Activated CD8-positive, alpha-beta memory T cell treated with anti-CD3 and anti-CD28 coated beads for 48 hours (primary cell): ENCODE data around the gene COL27A1.
"Not testable (repeated sequence)": the region's sequence is repeated elsewhere in the genome, so short reads cannot be mapped to it uniquely, and the experiment has no call there.

Experiments
- DNase-seq, 3 experiments: peaks; one replicate each; pipeline ENCODE4 v3.0.0-alpha.2; 2020; ENCODE audit warnings: low read depth in 2 of 3, low spot score in 2 of 3

Gene COL27A1

DNA sequence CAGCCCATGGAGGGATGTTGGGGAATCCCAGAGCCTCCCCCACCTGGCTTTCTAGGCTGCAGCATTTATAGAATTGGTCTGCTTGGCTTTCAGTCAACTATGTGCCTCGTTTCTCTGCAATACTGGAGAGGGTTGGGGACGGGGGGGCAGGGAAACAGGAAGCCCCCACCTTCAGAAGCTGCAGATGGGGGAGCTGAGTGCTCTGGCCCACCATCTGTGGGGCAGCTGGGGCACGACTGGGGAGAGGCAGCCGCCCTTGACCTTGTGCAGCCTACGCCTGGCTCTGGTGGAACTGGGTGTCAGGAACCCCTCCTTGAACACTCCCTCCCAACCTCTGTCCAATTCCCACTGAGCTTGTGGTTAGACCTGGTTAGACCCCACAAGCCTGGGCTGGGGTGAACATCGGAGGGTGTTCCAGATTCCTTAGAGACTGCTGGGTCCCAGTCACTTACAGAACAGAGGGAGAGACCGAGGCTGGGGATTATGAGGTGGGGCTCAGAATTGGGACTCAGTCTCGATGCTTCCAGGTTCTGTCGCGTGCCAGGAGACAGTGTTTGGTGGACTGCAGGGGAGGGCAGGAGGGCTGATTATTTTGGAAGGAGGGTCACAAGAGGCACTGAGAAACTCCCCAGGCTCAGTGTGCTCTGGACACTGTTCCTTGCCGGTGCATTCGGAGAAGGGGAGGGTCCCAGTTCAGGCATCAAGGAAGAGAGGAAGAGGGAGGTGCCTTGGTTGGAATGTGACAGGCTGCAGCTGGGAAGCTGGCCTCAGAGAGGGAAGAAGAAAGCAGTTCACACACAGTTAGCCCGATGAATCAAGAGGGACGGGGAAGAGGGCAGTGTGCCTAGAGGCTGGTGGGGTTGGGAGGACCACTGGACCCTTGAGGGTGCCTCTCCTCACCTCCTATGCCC, 25.6 kb downstream of the COL27A1 start:
- no peak for DNase-seq

GRCh38 chr9:114181607-114182409, 26.5 kb downstream of the COL27A1 start:
- DNase-seq, result no peak

- DNase-seq, result no peak
Measured at GRCh38 chr9:114183006-114183405, 27.7 kb downstream of the COL27A1 start.

GRCh38 chr9:114184071-114184470, 28.7 kb downstream of the COL27A1 start:
- no peak for DNase-seq

GRCh38 chr9:114184866-114185265, 29.5 kb downstream of the COL27A1 start:
- no peak for DNase-seq

- no peak for DNase-seq
Measured at GRCh38 chr9:114185570-114186490, 30.5 kb downstream of the COL27A1 start.

DNA sequence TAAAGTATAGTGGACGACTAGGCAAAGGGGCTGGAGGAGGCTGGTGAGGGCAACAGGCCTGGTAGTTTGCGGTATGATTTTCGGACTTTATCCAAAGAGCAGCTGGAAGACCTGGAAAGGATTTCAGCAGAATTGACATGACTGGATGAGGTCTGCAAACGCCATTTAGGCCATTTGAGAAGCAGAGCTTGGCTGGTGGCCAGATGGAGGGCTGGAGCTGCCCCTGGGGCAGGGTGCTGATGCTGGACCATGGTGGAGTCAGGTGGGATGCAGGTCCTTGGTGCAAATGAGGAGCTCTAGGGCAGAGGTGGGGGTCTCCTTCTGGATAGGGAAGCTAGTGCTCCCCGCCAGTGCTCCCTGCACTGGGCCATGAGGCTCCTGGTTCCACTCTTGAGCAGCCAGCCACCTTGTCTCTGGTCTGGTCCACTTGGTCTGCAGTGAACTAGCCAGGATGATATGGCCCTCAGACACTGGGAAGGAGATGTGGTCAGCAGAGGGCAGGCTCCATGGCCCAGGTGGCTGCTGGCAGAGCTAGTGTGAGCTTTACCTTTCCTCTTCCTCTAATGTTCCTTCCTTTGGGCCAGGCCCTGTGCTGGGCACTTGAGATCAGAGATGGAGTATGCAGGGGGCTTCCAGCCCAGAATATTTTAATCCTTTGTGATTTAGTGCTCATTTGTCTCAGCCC, 31.4 kb downstream of the COL27A1 start:
- no peak for DNase-seq

DNA sequence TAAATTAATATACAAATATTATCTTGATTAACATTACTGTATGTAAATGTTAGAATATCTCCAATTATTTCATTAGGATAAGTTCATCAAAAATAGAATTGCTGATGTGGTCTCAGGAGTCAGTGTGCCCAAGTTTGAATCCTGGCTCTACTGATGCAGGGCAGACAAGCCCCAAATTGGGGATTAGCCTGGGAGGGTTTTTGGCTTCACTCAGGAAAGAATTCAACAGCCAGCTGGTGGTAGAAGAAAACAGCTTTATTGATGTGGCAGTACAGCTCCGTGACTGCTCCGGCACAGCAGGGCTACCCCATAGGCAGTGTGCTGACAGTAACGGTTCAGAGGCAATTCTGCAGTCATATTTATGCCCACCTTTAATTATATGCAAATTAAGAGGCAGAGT, 32.5 kb downstream of the COL27A1 start:
- no peak for DNase-seq

GRCh38 chr9:114189823-114190562, 34.7 kb downstream of the COL27A1 start:
- DNase-seq, result no peak

- no peak for DNase-seq
Measured at GRCh38 chr9:114190563-114190905, 35.2 kb downstream of the COL27A1 start.

DNA sequence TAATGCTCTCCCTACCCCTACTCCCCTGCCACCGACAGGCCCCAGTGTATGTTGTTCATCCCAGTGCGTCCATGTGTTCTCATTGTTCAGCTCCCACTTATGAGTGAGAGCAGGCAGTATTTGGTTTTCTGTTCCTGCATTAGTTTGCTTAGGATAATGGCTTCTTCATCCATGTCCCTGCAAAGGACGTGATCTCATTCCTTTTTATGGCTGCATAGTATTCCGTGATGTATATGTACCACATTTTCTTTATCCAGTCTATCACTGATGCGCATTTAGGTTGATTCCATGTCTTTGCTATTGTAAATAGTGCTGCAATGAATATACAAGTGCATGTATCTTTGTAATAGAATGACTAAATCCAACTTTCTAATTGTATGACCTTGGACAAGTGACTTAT, 36.1 kb downstream of the COL27A1 start:
- not testable (repeated sequence) for DNase-seq

- DNase-seq, result no peak
Measured at GRCh38 chr9:114192539-114192938, 37.2 kb downstream of the COL27A1 start.

DNA sequence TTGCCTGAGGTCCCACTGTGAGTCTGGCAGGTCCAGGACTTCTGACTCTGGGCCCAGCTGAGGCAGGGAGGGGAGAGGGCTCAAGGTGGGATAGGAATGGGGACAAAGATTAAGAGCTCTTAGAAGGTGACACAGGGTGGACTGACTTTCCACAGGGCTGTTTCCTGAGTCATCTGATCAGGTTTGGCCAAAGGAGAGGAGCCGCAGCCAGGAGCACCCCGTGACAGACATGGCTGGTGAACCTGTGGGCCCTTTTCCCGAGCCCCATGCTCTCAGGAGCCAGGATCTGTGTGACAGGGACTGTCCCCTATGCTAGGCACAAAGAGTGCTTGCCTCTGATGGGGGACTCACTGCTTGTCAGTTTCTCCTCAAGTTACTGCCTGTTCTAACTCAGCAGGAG, 37.8 kb downstream of the COL27A1 start:
- no peak for DNase-seq

- DNase-seq, result no peak
Measured at GRCh38 chr9:114196117-114196516, 40.8 kb downstream of the COL27A1 start.

DNA sequence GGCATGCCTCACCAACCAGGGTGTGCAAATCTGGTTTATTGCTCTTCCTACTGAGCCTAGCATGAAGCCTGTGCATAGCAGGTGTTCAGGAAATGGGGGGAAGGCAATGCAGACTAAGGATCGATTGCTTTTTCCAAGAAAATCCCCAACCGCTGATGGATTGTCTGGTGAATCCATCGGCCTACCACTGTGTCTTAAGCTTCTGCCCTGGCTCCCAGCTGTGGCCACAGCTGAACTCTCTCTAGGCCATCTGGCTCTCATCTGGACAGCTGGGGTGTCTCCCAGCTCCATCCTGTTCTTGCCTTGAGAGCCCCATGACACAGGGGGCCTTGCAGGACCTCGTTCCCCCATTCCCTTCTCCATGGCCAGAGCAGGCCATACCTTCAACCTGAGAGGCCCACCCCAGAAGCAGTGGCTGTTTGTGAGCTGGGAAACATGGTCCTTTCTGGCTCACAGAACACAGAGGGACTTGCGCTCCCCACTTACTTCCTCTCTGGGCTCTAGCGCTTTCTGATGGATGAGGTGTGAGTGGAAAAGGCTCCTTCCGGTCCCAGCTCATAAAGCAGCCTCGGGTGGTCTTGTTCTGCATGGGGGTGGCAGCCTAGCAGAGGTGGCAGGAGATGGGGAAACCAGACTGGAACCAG, 41.8 kb downstream of the COL27A1 start:
- no peak for DNase-seq

DNA sequence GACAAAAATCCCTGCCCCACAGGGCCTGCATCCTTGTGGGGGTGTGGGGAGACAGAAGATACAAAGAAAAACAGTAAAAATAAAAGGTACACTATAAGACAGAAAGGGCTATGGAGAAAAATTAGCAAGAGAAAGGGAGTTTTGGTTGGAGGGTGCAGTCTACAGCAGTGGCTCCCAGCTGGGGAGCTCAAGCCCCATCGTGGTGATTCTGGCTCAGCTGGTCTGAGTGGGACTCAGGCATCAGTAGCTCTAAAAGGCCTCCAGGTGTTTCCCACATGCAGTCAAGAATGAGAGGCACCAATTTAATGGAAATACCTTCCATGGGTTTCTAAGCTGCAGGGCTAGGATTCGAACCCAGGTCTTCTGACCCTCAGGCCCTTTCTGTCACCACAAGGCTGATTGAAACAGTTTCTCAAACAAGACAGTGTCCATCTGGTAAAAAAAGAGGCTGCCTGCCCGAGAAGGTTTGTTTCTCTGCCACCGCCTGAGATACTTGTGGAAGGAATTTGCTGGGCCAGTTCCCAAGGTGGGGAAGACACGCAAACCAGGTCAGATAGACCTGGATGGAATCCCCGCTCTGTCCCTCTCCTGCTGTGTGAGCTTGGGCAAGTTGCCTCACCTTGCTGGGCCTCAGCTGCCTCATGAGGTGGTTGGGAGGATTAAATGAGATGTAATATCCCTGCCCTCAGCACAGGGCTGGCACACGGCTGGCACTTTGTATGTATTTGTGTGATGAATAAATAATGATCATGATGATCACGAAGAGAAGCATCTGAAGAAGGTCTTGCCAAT, 43.1 kb downstream of the COL27A1 start:
- DNase-seq, result no peak

DNA sequence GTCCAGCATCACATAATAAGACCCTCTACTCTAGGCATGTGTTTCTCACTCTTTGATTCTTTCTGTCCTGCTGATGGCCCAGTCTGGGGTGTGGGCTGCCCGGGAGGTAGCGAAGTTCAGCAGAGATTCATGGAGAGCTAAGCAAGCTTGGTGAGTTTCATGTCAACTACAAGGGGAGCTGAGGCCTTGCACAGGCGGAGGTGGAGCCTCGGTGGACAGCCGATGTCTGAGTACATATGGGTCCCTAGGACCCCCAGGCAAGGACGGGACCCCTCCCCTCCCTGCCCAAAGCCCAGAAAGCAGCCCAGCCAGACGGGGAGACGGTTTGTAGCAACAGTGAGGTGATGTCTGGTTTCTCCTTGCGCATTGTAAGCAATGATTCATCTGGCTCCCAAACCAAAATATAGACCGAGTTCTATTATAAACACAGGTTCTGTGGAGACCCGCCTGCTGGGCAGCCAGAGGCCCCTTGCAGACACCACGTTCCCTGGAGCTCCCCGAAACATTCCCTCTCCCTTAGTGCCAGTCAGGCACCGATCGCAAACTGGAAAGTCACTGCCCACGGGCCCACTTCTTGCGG, 45.5 kb downstream of the COL27A1 start:
- DNase-seq, result no peak

DNA sequence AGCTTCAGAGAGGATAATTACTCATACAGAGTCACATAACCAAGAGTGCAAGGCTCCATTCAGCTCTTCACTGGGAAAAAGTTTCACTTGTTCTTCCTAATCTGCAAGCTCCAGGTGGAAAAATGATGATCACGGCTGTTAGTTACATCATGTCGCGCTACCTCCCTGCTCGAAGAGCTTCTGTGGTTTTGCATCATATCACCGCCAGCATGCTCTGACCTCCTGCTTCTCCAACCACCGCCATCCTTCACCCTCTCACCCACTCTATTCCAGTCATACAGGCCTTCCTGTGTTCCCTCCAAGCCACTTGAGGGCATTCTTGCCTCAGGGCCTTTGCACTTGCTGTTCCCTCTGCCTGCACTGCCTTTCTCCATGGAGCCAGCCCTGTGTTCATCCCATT, 47.1 kb downstream of the COL27A1 start:
- DNase-seq, result no peak
